GM04503 (cell line): ENCODE results near the gene MAGI2.
"Not testable (repeated sequence)": the region's sequence is repeated elsewhere in the genome, so short reads cannot be mapped to it uniquely, and the experiment has no call there.

Experiments used
- DNase-seq: peaks from one replicate; pipeline ENCODE4 v3.0.0-alpha.2; 2012; ENCODE audit warnings: low read depth

MAGI2 gene

DNA sequence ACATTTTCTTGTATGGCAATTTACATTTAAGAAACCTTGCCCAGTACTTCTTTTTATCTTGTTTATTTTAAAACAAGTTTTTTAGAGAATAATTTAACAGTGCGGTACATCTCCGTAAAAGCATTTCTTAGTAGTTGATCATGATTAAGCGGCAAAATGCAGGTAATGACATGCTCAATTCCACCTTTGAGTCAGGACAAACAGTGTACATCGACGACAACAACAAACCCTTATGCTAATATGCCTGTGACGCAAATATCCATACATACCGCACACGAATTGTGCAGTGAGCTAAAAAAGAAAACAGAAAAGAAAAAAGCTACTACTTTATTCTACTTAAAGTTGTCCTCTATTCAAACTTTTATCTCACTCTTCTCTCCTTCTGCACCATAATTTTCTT, 1.9 kb downstream of the MAGI2 start:
- no peak for DNase-seq

GRCh38 chr7:79442766-79443165, 10.7 kb downstream of the MAGI2 start:
- DNase-seq: not testable (repeated sequence)

- no peak for DNase-seq
Observed at GRCh38 chr7:79436378-79436777, 17.1 kb downstream of the MAGI2 start.

GRCh38 chr7:79434867-79435266, 18.6 kb downstream of the MAGI2 start:
- DNase-seq: no peak

GRCh38 chr7:79434098-79434497, 19.4 kb downstream of the MAGI2 start:
- DNase-seq: no peak

- DNase-seq: no peak
Observed at GRCh38 chr7:79430391-79430790, 23.1 kb downstream of the MAGI2 start.

DNA sequence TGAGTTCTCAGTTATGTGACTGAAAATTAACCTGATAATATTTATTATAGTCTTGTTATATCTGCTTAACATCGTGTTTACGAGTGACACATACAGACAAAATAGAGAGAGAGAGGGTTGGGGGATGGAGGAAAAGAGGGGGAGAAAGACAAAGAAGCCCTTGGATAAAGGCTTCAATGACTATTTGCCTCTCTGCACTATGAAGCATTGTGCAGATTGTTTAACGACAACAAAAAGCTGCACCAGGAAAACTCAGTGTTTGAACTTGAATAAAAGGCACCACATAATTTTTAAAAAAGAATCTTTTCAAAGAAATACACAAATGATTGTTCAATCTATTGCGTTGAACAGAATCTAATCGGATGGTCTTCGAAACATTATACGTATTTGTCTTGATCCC, 27.8 kb downstream of the MAGI2 start:
- DNase-seq: no peak

DNA sequence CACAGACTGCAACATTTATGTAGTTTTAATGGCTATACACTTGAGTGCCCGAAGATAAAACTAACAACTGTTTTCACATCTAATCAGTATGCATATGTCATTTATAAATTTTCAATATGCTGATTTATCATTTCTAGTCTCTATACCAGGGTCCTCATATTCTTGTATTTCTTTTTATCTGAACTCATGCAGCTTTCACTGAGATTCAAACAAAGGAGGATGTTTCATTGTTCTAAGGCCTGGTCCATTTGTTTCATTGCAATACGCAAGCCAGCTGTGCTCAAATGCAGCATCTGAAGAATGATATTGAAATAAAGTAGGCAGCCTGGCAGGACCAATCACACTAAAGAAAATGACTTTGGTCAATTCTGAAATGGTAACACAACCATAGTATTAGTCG, 31.7 kb downstream of the MAGI2 start:
- no peak for DNase-seq

GRCh38 chr7:79420464-79420863, 33.0 kb downstream of the MAGI2 start:
- DNase-seq: peak; percentile 78

DNA sequence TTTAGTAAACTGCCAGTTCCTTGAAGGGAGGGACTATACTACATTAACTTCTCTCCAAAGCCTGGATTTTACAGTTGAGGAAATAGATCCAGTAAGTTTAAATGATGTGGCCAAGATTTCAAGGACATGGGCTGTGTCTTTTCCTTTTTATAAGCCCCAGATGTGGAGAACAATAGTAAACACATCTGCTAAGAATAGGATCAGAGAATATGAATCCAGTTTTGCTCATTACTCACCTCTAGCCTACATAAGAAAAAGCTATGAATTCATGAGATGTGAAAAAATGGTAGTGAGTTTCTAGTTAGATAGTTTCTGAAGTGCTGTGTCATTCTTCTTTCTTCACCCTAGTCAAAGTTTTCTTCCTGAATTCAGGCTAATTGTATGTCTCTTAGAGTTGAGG, 38.6 kb downstream of the MAGI2 start:
- DNase-seq: no peak

DNA sequence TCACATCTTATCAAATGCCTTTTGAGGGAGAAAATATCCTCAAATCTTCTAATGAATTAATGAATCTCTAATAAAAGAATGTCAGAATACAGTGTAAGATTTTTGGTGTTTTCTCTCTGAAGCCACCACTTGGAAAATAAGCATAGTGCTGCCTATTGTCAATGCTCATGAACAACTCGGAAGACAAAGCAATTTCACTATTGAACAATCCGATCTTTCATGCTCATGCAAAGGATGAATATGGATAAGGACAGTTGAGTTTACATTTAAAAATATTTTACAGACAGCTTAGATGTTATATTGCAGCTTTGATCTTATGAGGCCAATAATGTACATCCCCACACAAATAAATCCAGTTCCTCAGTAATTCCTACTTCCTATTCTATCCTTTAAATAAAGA, 40.6 kb downstream of the MAGI2 start:
- DNase-seq: no peak

DNA sequence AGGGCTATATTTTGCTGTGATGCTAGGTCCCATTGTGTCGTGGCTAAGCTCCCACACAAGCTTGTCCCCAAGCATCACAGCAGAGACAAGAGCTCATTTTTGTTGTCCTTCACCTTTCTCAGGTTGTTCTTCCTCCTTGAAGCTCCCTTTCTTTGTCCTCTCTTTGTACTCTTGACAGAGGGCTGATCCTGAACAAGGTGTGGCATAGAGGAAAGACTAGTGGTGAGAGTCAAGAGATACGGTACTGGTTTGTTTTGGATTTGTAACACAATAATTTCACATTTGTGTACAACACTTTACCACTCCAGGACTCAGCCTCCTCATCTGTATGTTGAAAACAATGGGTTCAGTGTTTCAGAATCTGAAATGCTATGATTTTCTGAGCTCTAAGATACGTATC, 41.0 kb downstream of the MAGI2 start:
- no peak for DNase-seq

- no peak for DNase-seq
Observed at GRCh38 chr7:79410345-79410744, 43.1 kb downstream of the MAGI2 start.

DNA sequence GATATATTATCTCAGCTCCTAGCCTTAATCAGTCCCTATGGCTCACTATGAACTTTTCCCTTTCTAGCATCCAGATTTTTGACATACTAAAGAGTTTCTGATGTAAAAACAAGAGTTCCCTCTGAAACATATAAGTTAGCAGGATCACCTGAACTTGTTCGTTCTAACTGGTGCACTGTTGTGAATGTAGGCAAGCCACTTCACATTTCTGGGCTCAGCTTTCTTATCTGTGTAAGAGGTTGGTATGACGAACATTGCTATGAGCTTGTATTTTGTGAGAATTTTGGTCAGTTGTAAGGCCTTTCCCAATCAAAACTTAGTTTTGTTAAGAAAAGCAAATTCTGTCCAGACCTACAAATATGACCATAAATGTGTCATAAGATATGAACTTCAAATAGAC, 46.1 kb downstream of the MAGI2 start:
- no peak for DNase-seq

DNA sequence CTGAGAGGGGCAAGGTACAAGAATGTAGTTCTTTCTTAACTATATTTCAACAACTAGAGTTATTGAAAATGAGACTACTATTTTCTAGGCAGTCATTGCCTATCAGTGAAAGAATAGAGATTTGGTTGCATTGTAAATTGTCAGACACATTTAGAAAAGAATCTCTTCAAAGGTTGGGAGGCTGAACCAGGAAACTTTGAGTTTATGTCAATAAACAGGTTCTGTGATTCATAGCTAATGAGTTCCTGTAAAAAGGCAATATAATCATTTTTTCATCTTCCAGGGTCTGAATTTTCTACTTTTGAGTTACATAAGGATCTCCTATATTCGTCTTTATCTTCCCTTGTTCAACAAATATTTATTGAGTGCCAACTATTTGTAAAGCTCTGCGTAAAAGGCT, 47.1 kb downstream of the MAGI2 start:
- no peak for DNase-seq

GRCh38 chr7:79405368-79405767, 48.1 kb downstream of the MAGI2 start:
- DNase-seq: no peak

DNA sequence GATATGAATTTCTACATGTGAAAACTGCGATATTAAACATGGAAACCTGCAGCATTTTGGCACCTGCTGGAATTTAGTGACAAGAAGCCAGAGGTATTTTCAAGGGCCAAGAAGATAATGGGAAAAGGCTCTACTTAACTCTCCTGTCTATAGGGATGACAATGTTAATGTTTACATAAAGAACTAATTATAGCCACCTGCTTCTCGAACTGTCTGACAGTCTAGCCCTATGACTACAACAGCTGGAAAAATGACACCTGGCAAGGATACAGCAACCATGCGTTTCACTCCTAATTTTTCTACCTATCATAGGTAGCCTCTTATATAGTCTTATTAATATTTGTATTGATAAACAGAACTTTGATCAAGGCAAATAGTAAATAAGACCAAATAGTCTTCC, 49.6 kb downstream of the MAGI2 start:
- no peak for DNase-seq

DNA sequence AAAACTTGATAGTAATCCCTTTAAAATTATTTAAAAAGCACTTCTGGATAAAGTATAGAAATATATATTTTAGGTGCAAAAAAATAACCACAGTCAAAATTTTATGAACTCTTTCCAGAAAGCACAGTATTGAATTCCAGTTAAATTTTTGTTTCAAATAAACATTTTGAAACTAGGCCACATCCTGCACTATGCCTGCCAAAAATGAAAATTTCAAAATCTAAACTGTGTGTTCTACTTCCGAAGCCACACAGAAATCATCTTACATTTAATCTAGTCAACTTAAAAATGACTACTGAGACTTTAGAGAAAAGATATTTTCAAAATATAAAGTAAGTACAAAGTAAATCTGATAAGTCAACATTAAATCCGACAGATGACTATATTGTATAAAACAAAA, 50.0 kb downstream of the MAGI2 start:
- peak; percentile 19 for DNase-seq

DNA sequence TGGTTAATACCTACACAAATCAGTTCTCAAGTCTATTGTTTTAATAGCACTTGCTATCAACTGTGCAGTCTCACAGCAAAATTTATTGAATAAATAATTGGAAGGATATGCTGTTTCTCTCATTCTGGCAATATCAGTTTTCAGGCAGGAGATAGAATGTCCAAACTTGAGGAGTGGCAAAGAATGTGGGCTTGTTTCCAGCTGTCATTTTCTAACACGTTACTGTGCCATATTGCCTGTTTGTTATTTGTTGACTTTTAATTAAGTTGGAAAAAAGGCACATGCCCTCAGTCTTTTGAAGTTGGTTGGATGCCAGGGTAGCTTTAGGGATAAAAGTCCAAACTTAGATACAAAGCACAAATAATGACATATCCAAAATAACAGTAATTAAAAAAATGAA, 52.2 kb downstream of the MAGI2 start:
- no peak for DNase-seq

DNA sequence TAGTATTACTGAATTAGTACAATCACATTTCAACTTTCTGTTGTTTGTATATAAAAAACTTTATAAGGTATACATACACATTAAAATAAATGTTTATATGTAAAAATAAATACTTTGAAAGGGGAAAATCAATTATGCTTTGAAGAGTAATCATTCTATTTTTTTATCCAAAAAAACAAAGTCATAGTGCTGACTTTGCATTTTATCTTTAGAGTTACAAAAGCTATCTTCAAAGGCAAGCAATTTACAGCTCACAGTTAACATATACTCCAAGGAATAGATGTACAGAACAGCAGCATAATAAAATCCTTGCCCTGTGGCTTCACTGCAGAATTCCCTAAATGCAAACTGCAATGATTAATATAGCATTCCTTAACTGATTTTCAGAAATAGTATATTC, 53.2 kb downstream of the MAGI2 start:
- DNase-seq: no peak

GRCh38 chr7:79398138-79398749, 55.2 kb downstream of the MAGI2 start:
- DNase-seq: no peak

- no peak for DNase-seq
Observed at GRCh38 chr7:79386688-79387422, 66.6 kb downstream of the MAGI2 start.

DNA sequence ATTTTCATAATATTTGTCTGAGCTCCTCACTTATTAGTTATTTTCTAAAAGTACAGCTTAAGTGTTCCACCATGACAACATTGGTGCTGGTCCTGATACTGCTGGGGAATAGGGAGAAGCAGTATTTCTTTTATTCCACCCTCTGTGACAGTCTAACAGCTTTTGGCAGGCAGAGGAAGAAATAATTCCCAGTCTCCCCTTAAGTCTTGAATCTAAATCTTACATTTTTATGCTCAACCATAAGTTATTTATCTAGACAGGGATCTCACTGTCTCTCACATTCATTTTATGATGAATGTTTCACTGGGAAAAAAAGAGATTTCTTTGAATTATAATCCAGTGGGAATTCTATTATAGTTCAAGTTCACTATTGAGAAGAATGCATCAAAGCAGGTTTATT, 71.5 kb downstream of the MAGI2 start:
- DNase-seq: no peak

DNA sequence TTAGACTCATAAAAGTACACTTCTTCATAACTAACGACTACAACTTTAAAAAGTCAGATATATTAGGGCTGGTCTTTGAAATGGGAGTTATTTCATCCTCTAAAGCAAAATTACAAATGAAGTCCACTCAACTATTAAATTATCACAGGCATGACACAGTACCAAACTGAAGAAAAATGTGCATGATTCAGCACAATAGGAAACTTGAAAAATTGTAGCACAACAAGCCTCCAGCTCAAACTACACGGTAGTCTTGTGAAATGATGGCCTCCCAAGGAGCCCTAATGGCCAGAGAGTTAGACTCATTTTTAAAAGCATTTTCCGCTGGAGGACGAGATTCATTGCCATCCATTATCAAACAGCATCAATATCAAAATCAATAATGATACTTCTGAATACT, 76.4 kb downstream of the MAGI2 start:
- DNase-seq: no peak
